Neural crest cell (in vitro differentiated cells): Measurements from ENCODE around the gene CDH5. TPM values are rescaled to one million over a fixed set of nuclear protein-coding genes. Genes with fewer than 3 reads are reported as not detected.

Experiments used
- DNase-seq: peaks from one replicate; pipeline ENCODE4 v3.0.0; 2021; ENCODE audit warnings: low read depth, mixed read lengths, low spot score
- H3K27ac Mint-ChIP-seq: one replicate; pipeline ENCODE4 v1.8.0; 2021; ENCODE audit warnings: mild to moderate bottlenecking, mixed read lengths; ENCODE audit not compliant: unreplicated experiment
- H3K27me3 Mint-ChIP-seq: 2 replicates; pipeline ENCODE4 v1.8.0; 2021; ENCODE audit warnings: low read depth, mild to moderate bottlenecking, mixed read lengths
- H3K36me3 Mint-ChIP-seq: 2 replicates; pipeline ENCODE4 v1.8.0; 2021; ENCODE audit warnings: low read depth, mild to moderate bottlenecking, mixed read lengths
- H3K4me1 Mint-ChIP-seq: 2 replicates; pipeline ENCODE4 v1.8.0; 2021; ENCODE audit warnings: mixed read lengths
- H3K4me3 Mint-ChIP-seq: one replicate; pipeline ENCODE4 v1.8.0; 2021; ENCODE audit warnings: mild to moderate bottlenecking, mixed read lengths
- H3K9me3 Mint-ChIP-seq: 2 replicates; pipeline ENCODE4 v1.8.0; 2021; ENCODE audit warnings: mixed read lengths
- total RNA-seq: library from RNA; stranded (reverse); gene quantifications from 2 replicates; pipeline ENCODE4 v1.2.1, GENCODE V29; 2021
- TF ChIP-seq, protein P1 (sequence below): fragments of 200-600 bp; sonication (generic); conservative IDR thresholded peaks from 2 replicates; pipeline ENCODE4 v1.5.0; 2021; ENCODE audit warnings: antibody characterized with exemption, mild to moderate bottlenecking

Gene CDH5
- total RNA-seq, 1 donor from 2014 or later, result 0.56 TPM

DNA sequence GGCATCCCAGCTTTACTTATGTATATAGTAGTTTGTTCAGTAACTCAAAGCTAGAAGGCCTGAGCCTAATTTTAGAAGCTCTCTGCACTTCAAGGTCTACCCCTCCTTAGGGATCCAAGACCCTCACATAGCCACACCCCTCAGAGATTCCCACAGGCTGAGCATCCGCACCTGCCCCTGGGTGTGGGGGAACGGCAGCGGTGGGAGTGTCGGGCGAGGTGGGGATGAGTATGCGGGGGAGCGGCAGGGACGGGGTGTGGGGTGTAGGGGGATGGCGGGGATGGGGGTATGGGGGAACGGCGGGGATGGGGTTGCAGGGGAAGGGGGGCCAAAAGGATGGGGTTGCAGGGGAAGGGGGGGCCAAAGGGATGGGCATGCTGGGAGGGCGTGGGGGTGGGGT is 35.7 kb downstream of the CDH5 start:
- Mint-ChIP-seq H3K4me1 (peaks cover 15% of the 10 kb centered on the region), H3K4me3 (no peak overlapping the region), H3K36me3 (no peaks in the 10 kb centered on the region), H3K9me3 (no peaks in the 10 kb centered on the region), H3K27me3 (peaks cover 3% of the 10 kb centered on the region), H3K27ac (no peak overlapping the region)
- TF ChIP-seq, protein P1, sequence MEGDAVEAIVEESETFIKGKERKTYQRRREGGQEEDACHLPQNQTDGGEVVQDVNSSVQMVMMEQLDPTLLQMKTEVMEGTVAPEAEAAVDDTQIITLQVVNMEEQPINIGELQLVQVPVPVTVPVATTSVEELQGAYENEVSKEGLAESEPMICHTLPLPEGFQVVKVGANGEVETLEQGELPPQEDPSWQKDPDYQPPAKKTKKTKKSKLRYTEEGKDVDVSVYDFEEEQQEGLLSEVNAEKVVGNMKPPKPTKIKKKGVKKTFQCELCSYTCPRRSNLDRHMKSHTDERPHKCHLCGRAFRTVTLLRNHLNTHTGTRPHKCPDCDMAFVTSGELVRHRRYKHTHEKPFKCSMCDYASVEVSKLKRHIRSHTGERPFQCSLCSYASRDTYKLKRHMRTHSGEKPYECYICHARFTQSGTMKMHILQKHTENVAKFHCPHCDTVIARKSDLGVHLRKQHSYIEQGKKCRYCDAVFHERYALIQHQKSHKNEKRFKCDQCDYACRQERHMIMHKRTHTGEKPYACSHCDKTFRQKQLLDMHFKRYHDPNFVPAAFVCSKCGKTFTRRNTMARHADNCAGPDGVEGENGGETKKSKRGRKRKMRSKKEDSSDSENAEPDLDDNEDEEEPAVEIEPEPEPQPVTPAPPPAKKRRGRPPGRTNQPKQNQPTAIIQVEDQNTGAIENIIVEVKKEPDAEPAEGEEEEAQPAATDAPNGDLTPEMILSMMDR, result no peak
- no peak for DNase-seq

DNA sequence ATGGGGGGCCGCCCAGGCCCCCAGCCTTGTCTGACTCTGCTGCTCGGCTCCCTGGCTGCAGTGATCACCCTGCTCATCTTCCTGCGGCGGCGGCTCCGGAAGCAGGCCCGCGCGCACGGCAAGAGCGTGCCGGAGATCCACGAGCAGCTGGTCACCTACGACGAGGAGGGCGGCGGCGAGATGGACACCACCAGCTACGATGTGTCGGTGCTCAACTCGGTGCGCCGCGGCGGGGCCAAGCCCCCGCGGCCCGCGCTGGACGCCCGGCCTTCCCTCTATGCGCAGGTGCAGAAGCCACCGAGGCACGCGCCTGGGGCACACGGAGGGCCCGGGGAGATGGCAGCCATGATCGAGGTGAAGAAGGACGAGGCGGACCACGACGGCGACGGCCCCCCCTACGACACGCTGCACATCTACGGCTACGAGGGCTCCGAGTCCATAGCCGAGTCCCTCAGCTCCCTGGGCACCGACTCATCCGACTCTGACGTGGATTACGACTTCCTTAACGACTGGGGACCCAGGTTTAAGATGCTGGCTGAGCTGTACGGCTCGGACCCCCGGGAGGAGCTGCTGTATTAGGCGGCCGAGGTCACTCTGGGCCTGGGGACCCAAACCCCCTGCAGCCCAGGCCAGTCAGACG is 36.2 kb downstream of the CDH5 start:
- H3K4me3 Mint-ChIP-seq, result no peak overlapping the region
- no peaks in the 10 kb centered on the region for H3K9me3 Mint-ChIP-seq
- peak overlapping the region; percentile 67 for H3K27ac Mint-ChIP-seq
- no peak for DNase-seq
- TF ChIP-seq, protein P1, result no peak
- H3K36me3 Mint-ChIP-seq, result no peaks in the 10 kb centered on the region
- peaks cover 18% of the 10 kb centered on the region for H3K4me1 Mint-ChIP-seq
- peaks cover 3% of the 10 kb centered on the region for H3K27me3 Mint-ChIP-seq

DNA sequence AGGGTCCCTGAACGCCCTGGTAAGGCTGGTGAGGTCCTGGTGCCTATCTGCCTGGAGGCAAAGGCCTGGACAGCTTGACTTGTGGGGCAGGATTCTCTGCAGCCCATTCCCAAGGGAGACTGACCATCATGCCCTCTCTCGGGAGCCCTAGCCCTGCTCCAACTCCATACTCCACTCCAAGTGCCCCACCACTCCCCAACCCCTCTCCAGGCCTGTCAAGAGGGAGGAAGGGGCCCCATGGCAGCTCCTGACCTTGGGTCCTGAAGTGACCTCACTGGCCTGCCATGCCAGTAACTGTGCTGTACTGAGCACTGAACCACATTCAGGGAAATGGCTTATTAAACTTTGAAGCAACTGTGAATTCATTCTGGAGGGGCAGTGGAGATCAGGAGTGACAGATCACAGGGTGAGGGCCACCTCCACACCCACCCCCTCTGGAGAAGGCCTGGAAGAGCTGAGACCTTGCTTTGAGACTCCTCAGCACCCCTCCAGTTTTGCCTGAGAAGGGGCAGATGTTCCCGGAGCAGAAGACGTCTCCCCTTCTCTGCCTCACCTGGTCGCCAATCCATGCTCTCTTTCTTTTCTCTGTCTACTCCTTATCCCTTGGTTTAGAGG is 37.1 kb downstream of the CDH5 start:
- no peak for DNase-seq
- Mint-ChIP-seq H3K27ac (peak overlapping the region; percentile 48), H3K9me3 (no peaks in the 10 kb centered on the region), H3K36me3 (no peaks in the 10 kb centered on the region), H3K27me3 (peaks cover 3% of the 10 kb centered on the region), H3K4me3 (no peak overlapping the region), H3K4me1 (peaks cover 27% of the 10 kb centered on the region)
- TF ChIP-seq, protein P1, result no peak

DNA sequence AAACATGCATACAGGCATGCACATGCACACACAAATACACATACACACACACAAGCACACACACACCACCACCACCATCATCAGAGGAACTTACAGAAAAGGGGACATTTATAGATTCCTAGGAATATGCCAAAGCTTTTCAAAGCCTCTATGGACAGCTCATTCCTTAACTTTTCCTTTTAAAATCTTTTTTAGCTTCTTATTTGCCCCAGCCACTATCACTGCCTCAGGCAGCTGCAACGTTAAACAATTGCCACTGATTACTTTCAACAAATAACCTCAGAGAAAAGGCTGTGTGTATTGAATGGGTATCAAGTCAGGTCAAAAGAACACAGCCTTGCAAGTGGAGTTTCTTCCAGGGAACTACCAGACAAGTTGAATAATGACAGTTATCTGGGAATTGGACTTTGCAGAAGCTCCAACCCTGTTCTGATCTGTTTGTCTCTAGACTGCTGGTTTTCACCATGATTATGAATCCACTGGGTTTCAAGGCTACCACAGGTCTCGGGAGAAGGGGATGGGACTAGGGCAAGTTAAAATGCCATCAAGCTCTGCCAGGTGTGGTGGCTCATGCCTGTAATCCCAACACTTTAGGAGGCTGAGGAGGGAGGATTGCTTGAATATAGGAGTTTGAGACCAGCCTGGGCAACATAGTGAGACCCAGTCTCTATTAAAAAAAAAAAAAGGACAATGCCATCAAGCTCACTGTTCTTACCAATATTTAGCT is 38.7 kb downstream of the CDH5 start:
- Mint-ChIP-seq H3K36me3 (peaks cover 5% of the 10 kb centered on the region), H3K4me1 (peaks cover 32% of the 10 kb centered on the region), H3K4me3 (peak overlapping the region; percentile 34), H3K9me3 (no peaks in the 10 kb centered on the region), H3K27me3 (peaks cover 3% of the 10 kb centered on the region), H3K27ac (no peak overlapping the region)
- TF ChIP-seq, protein P1, result no peak
- no peak for DNase-seq

DNA sequence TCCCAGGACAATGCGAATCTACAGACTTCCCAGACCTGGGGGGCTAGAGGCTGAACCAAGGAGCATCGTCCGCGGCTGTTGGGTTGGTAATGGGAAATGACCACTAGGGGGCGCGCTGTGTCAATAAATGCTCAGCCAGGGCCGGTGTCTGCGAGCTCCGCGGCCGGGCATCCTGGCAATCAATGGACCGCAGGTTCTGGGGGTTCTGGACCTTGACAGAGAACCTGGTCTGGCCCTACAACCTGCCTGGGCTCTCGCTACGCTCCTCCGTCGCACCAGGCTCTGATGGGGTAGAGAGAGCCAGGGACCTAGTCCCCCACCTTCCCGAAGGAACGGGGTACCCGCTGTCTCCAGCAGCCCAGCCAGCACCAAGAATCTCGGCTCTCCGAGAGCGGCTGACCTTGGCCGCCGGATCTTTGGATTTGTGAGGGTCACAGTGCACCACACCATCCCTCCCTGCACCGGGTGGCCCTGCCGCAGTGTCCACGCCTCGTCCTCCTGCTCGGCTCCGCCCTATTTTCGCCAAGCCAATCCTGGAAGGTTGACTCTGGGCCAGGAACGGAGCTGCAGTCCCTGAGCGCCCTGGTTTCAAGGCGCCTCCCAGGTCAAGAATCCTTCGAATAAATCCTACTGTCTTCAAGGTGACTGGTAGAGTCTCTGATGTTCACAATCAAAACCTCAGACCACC is 40.2 kb downstream of the CDH5 start:
- Mint-ChIP-seq H3K4me3 (peak overlapping the region; percentile 85), H3K9me3 (no peaks in the 10 kb centered on the region), H3K27ac (peak overlapping the region; percentile 38), H3K27me3 (peaks cover 3% of the 10 kb centered on the region), H3K4me1 (peaks cover 29% of the 10 kb centered on the region), H3K36me3 (peaks cover 9% of the 10 kb centered on the region)
- TF ChIP-seq, protein P1, result peak; percentile 92
- DNase-seq, result peak; percentile 95
